Liver (tissue), 3 donors: ENCODE data around the gene KRT33B.

Source experiments
- FOXA1 ChIP-seq: IDR thresholded peaks from 2 replicates; pipeline ENCODE4 v1.6.1; 2016; ENCODE audit warnings: antibody characterized with exemption
- GABPA ChIP-seq, 2 donors: IDR thresholded peaks in 1 of 2; conservative IDR thresholded peaks in 1 of 2; 2 replicates each; pipeline ENCODE4 v1.6.1; 2016; ENCODE audit warnings: antibody characterized with exemption in 2 of 2, mild to moderate bottlenecking in 1 of 2, moderate library complexity in 1 of 2
- NR2F2 ChIP-seq: IDR thresholded peaks from 2 replicates; pipeline ENCODE4 v1.6.1; 2016; ENCODE audit warnings: antibody characterized with exemption
- TF ChIP-seq, protein P1 (sequence below): fragments of 150-350 bp; IDR thresholded peaks from 2 replicates; pipeline ENCODE4 v1.5.1; 2017; ENCODE audit warnings: improper control_type of control experiment, low read depth, low read length; ENCODE audit not compliant: missing input control
- TF ChIP-seq, protein P2 (sequence below): IDR thresholded peaks from 2 replicates; pipeline ENCODE4 v1.6.1; 2016; ENCODE audit warnings: antibody characterized with exemption, mild to moderate bottlenecking
- TF ChIP-seq, protein P3 (sequence below): IDR thresholded peaks from 2 replicates; pipeline ENCODE4 v1.6.1; 2016; ENCODE audit warnings: antibody characterized with exemption
- TF ChIP-seq, protein P4 (sequence below): IDR thresholded peaks from 2 replicates; pipeline ENCODE4 v1.6.1; 2016; ENCODE audit warnings: antibody characterized with exemption
- donor health status: healthy.
- donor health status: healthy.

DNA sequence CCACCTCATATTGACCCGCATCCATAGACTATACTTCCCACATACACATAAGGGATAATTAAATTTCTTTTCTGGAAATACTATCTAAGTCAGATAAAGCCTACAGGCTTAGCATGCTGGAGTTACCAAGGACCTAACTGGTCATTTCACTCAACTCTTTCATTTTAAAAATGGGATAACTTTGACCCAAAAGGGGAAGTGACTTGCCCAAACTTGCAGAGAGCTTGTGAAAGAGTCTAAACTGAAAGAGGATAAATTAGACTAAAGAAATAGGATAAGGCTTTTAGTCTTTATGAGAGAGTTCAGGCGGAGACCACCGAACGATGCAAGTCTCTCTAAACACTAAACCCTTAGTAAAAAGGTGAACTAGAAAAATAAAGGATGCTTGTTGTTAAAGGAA, 15.1 kb downstream of the KRT33B start:
- TF ChIP-seq, protein P1, sequence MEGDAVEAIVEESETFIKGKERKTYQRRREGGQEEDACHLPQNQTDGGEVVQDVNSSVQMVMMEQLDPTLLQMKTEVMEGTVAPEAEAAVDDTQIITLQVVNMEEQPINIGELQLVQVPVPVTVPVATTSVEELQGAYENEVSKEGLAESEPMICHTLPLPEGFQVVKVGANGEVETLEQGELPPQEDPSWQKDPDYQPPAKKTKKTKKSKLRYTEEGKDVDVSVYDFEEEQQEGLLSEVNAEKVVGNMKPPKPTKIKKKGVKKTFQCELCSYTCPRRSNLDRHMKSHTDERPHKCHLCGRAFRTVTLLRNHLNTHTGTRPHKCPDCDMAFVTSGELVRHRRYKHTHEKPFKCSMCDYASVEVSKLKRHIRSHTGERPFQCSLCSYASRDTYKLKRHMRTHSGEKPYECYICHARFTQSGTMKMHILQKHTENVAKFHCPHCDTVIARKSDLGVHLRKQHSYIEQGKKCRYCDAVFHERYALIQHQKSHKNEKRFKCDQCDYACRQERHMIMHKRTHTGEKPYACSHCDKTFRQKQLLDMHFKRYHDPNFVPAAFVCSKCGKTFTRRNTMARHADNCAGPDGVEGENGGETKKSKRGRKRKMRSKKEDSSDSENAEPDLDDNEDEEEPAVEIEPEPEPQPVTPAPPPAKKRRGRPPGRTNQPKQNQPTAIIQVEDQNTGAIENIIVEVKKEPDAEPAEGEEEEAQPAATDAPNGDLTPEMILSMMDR = no peak
- no peak for TF ChIP-seq NR2F2
- TF ChIP-seq, protein P2, sequence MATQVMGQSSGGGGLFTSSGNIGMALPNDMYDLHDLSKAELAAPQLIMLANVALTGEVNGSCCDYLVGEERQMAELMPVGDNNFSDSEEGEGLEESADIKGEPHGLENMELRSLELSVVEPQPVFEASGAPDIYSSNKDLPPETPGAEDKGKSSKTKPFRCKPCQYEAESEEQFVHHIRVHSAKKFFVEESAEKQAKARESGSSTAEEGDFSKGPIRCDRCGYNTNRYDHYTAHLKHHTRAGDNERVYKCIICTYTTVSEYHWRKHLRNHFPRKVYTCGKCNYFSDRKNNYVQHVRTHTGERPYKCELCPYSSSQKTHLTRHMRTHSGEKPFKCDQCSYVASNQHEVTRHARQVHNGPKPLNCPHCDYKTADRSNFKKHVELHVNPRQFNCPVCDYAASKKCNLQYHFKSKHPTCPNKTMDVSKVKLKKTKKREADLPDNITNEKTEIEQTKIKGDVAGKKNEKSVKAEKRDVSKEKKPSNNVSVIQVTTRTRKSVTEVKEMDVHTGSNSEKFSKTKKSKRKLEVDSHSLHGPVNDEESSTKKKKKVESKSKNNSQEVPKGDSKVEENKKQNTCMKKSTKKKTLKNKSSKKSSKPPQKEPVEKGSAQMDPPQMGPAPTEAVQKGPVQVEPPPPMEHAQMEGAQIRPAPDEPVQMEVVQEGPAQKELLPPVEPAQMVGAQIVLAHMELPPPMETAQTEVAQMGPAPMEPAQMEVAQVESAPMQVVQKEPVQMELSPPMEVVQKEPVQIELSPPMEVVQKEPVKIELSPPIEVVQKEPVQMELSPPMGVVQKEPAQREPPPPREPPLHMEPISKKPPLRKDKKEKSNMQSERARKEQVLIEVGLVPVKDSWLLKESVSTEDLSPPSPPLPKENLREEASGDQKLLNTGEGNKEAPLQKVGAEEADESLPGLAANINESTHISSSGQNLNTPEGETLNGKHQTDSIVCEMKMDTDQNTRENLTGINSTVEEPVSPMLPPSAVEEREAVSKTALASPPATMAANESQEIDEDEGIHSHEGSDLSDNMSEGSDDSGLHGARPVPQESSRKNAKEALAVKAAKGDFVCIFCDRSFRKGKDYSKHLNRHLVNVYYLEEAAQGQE = no peak
- TF ChIP-seq, protein P3, sequence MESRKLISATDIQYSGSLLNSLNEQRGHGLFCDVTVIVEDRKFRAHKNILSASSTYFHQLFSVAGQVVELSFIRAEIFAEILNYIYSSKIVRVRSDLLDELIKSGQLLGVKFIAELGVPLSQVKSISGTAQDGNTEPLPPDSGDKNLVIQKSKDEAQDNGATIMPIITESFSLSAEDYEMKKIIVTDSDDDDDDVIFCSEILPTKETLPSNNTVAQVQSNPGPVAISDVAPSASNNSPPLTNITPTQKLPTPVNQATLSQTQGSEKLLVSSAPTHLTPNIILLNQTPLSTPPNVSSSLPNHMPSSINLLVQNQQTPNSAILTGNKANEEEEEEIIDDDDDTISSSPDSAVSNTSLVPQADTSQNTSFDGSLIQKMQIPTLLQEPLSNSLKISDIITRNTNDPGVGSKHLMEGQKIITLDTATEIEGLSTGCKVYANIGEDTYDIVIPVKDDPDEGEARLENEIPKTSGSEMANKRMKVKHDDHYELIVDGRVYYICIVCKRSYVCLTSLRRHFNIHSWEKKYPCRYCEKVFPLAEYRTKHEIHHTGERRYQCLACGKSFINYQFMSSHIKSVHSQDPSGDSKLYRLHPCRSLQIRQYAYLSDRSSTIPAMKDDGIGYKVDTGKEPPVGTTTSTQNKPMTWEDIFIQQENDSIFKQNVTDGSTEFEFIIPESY = no peak
- no peak for TF ChIP-seq GABPA (IDR thresholded peaks at IDR 0.05 in 1 of 2, conservative IDR thresholded peaks at IDR 0.05 in 1 of 2)
- no peak for TF ChIP-seq FOXA1
- TF ChIP-seq, protein P4, sequence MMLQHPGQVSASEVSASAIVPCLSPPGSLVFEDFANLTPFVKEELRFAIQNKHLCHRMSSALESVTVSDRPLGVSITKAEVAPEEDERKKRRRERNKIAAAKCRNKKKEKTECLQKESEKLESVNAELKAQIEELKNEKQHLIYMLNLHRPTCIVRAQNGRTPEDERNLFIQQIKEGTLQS = no peak
